GM23248 (cell line): ENCODE results near the gene B2M.

Source experiments
- EZH2 ChIP-seq: fragments of 200-600 bp; sonication (generic); IDR thresholded peaks from 2 replicates; pipeline ENCODE4 v1.6.1; 2018; ENCODE audit warnings: antibody characterized with exemption, mild to moderate bottlenecking; ENCODE audit not compliant: insufficient read depth, poor library complexity, severe bottlenecking
- EZH2phosphoT487 ChIP-seq: fragments of 200-600 bp; sonication (generic); IDR thresholded peaks from 2 replicates; pipeline ENCODE4 v1.6.1; 2018; ENCODE audit warnings: antibody characterized with exemption, moderate library complexity, mild to moderate bottlenecking, low read depth; ENCODE audit not compliant: insufficient read depth

DNA sequence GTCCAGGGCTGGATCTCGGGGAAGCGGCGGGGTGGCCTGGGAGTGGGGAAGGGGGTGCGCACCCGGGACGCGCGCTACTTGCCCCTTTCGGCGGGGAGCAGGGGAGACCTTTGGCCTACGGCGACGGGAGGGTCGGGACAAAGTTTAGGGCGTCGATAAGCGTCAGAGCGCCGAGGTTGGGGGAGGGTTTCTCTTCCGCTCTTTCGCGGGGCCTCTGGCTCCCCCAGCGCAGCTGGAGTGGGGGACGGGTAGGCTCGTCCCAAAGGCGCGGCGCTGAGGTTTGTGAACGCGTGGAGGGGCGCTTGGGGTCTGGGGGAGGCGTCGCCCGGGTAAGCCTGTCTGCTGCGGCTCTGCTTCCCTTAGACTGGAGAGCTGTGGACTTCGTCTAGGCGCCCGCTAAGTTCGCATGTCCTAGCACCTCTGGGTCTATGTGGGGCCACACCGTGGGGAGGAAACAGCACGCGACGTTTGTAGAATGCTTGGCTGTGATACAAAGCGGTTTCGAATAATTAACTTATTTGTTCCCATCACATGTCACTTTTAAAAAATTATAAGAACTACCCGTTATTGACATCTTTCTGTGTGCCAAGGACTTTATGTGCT lies 527 bp downstream of the B2M start:
- TF ChIP-seq EZH2phosphoT487, result no peak
- no peak for TF ChIP-seq EZH2
